Activated CD8-positive, alpha-beta T cell treated with anti-CD3 and anti-CD28 coated beads for 36 hours (primary cell): ENCODE data around the gene PRIMPOL. TPM values are rescaled to one million over a fixed set of nuclear protein-coding genes. Genes with fewer than 3 reads are reported as not detected.
"Not testable (repeated sequence)": the region's sequence is repeated elsewhere in the genome, so short reads cannot be mapped to it uniquely, and the experiment has no call there.

Source experiments
- ATAC-seq: fragments of 200-7000 bp; cut with Tn5 transposase; one replicate; pipeline ENCODE4 v1.10.0; 2021; ENCODE audit warnings: mild to moderate bottlenecking, moderate library complexity
- CTCF ChIA-PET: fragments of 350-600 bp; sonication (Branson Sonifier 250); formaldehyde crosslinking; loops from one replicate; lab custom pipeline; 2021; ENCODE audit warnings: antibody characterized with exemption; lab: Charles Lee
- POLR2A ChIA-PET: fragments of 350-600 bp; sonication (Branson Sonifier 250); formaldehyde crosslinking; loops from one replicate; lab custom pipeline; 2021; ENCODE audit warnings: antibody characterized with exemption; lab: Charles Lee
- DNase-seq: peaks from one replicate; pipeline ENCODE4 v3.0.0-alpha.2; 2020
- H3K27ac Mint-ChIP-seq: one replicate; pipeline ENCODE4 v1.8.0; 2021; ENCODE audit warnings: mild to moderate bottlenecking, mixed read lengths
- H3K27me3 Mint-ChIP-seq: one replicate; pipeline ENCODE4 v1.8.0; 2021; ENCODE audit warnings: mixed read lengths
- H3K36me3 Mint-ChIP-seq: one replicate; pipeline ENCODE4 v1.8.0; 2021; ENCODE audit warnings: low read depth, mixed read lengths
- H3K4me1 Mint-ChIP-seq: one replicate; pipeline ENCODE4 v1.8.0; 2021; ENCODE audit warnings: low read depth, mixed read lengths
- H3K4me3 Mint-ChIP-seq: one replicate; pipeline ENCODE4 v1.8.0; 2021; ENCODE audit warnings: mild to moderate bottlenecking, moderate library complexity, mixed read lengths
- H3K9me3 Mint-ChIP-seq: one replicate; pipeline ENCODE4 v1.8.0; 2021; ENCODE audit warnings: mixed read lengths
- CTCF ChIP-seq: fragments of 200-600 bp; IDR thresholded peaks from one replicate; pipeline ENCODE4 v1.8.0; 2022; ENCODE audit warnings: antibody characterized with exemption, mild to moderate bottlenecking
- intact Hi-C: fragments of 100-400 bp; cut with micrococcal nuclease; formaldehyde crosslinking; loops from one replicate; pipeline ENCODE4 v1.10.0; 2022
- total RNA-seq, 2 experiments: library from RNA; stranded (reverse); gene quantifications; one replicate each; pipeline ENCODE4 v1.2.3, GENCODE V29; 2021

The PRIMPOL gene
- total RNA-seq, 2 experiments from 2014 or later = 16.9 to 17.3 TPM

DNA sequence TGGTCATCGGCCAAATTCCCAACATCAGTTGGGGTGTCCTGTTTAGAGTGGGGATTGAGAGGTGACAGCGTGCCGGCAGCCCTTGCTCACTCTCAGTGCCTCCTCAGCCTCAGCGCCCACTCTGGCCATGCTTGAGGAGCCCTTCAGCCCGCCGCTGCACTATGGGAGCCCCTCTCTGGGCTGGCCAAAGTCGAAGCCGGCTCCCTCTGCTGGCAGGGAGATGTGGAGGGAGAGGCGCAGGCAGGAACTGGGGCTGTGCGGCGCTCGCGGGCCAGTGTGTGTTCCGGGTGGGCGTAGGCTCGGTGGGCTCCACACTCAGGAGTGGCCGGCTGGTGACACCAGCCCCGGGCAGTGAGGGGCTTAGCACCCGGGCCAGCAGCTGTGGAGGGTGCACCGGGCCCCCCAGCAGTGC is 91.4 kb downstream of the PRIMPOL start:
- no peaks in the 10 kb centered on the region for H3K27me3 Mint-ChIP-seq
- intact Hi-C loops = loop anchor here (10.0 kb wide), 1 partner anchor 244 kb away; no protein-coding TSS in a partner anchor
- ChIA-PET POLR2A (interaction anchor here (1.1 kb wide), 1 partner anchor 79 kb away, joined by 3 read pairs; no protein-coding TSS in a partner anchor), CTCF (no interaction called here)
- TF ChIP-seq CTCF = no peak
- H3K4me1 Mint-ChIP-seq = peaks cover 14% of the 10 kb centered on the region
- no peaks in the 10 kb centered on the region for H3K9me3 Mint-ChIP-seq
- no peaks in the 10 kb centered on the region for H3K36me3 Mint-ChIP-seq
- DNase-seq (no peak), ATAC-seq (no peak)
- no peak overlapping the region for H3K27ac Mint-ChIP-seq
- no peak overlapping the region for H3K4me3 Mint-ChIP-seq

- not testable (repeated sequence) for DNase-seq, H3K9me3 Mint-ChIP-seq, ATAC-seq, H3K27me3 Mint-ChIP-seq, H3K27ac Mint-ChIP-seq, H3K36me3 Mint-ChIP-seq, H3K4me3 Mint-ChIP-seq
- CTCF ChIA-PET = interaction anchor here (0.9 to 1.1 kb wide), 2 partner anchors 8 to 266 kb away, joined by 3 to 4 read pairs; partner anchors contain the start of gene CENPU
- H3K4me1 Mint-ChIP-seq = peaks cover 21% of the 10 kb centered on the region
- POLR2A ChIA-PET = interaction anchor here (1.1 kb wide), 1 partner anchor 79 kb away, joined by 3 read pairs; no protein-coding TSS in a partner anchor
- intact Hi-C loops = loop anchor here (10.0 kb wide), 1 partner anchor 243 kb away; no protein-coding TSS in a partner anchor
Measured at GRCh38 chr4:184741651-184742050, 92.1 kb downstream of the PRIMPOL start.

GRCh38 chr4:184743650-184744049 is 94.1 kb downstream of the PRIMPOL start:
- Mint-ChIP-seq H3K27me3 (no peaks in the 10 kb centered on the region), H3K27ac (no peak overlapping the region), H3K4me3 (no peak overlapping the region), H3K4me1 (peaks cover 21% of the 10 kb centered on the region), H3K36me3 (no peaks in the 10 kb centered on the region), H3K9me3 (no peaks in the 10 kb centered on the region)
- intact Hi-C loops = loop anchor here (10.0 kb wide), 1 partner anchor 241 kb away; no protein-coding TSS in a partner anchor
- TF ChIP-seq CTCF = no peak
- ChIA-PET CTCF (no interaction called here), POLR2A (no interaction called here)
- no peak for ATAC-seq
- no peak for DNase-seq

DNA sequence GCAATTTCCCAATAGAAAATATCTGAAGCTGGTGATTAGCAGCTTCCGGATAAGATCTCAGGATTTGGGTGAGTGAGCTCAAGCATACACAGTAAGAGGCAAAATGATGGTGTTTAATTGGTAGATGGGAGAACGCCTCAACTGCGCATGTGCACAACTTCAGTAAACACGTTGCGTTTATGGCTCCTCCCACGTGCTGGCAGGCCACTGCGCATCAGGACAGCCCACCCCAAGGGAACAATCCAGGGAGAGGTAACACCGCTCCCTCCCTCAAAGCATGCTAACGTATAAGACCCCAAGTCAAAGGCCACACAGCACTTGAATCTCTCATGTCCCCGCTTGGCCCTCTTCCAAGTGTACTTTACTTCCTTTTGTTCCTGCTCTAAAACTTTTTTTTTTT is 94.7 kb downstream of the PRIMPOL start:
- H3K9me3 Mint-ChIP-seq = no peaks in the 10 kb centered on the region
- ChIA-PET CTCF (interaction anchor here (0.7 kb wide), 1 partner anchor 77 kb away, joined by 3 read pairs; no protein-coding TSS in a partner anchor), POLR2A (no interaction called here)
- ATAC-seq = no peak
- intact Hi-C loops = loop anchor here (10.0 kb wide), 1 partner anchor 241 kb away; no protein-coding TSS in a partner anchor
- H3K27ac Mint-ChIP-seq = no peak overlapping the region
- no peak for DNase-seq
- no peaks in the 10 kb centered on the region for H3K27me3 Mint-ChIP-seq
- TF ChIP-seq CTCF = no peak
- H3K36me3 Mint-ChIP-seq = no peaks in the 10 kb centered on the region
- H3K4me1 Mint-ChIP-seq = peaks cover 19% of the 10 kb centered on the region
- no peak overlapping the region for H3K4me3 Mint-ChIP-seq

Other genes with a start within 250 kb of the PRIMPOL start
- 10 to 100 TPM; 48.1 to 56.4 TPM for gene IRF2, start 175.2 kb upstream of the PRIMPOL start, total RNA-seq
- 100 to 1,000 TPM in 1 of 2 experiments, 10 to 100 TPM in 1; 96.9 to 100 TPM for gene CASP3, start 291 bp upstream of the PRIMPOL start, total RNA-seq
- 10 to 100 TPM; 49.7 to 53.4 TPM for gene CENPU, start 84.4 kb downstream of the PRIMPOL start, total RNA-seq
- gene ACSL1, start 176.2 kb downstream of the PRIMPOL start, total RNA-seq = 10 to 100 TPM; 12.8 to 13.1 TPM